ENCODE measurements around the gene CCDC6. TPM values are rescaled to one million over a fixed set of nuclear protein-coding genes. Genes with fewer than 3 reads are reported as not detected.

The CCDC6 gene
- total RNA-seq, 4 donors from 2014 or later, result 26.6 to 43.3 (median 29.5) TPM

GRCh38 chr10:59803714-59804113, 102.6 kb downstream of the CCDC6 start:
- H3K9me3 ChIP-seq, result no peaks in the 10 kb centered on the region
- H3K4me1 ChIP-seq, result peaks cover 17 to 23% of the 10 kb centered on the region in 2 donors
- peak overlapping the region in 1 of 4 donors; percentile 44 for H3K27ac ChIP-seq
- H3K4me3 ChIP-seq, result no peak overlapping the region
- H3K27me3 ChIP-seq, result no peaks in the 10 kb centered on the region
- TF ChIP-seq CTCF (IDR thresholded peaks at IDR 0.05 in 4 of 5, conservative IDR thresholded peaks at IDR 0.05 in 1 of 5) (no peak), POLR2A (IDR thresholded peaks at IDR 0.05) (no peak)
- in situ Hi-C loops (cut with MboI; ENCODE audit: low sequenced_read_pairs in 4 of 4), result loop anchor here in 3 of 4 donors (10.0 to 25.0 kb wide), 2 partner anchors 179 to 566 kb away; no protein-coding TSS in a partner anchor
- no peak for DNase-seq
- ATAC-seq, result no peak
- peaks cover 0 to 48% of the 10 kb centered on the region in 2 donors for H3K36me3 ChIP-seq
- intact Hi-C loops (cut with DNase I; ENCODE audit: low total_unique reads), result loop anchor here (2.0 kb wide), 1 partner anchor 95 kb away; the partner anchor contains the start of gene SLC16A9

- no peak overlapping the region for H3K27ac ChIP-seq
- H3K9me3 ChIP-seq, result no peaks in the 10 kb centered on the region
- H3K27me3 ChIP-seq, result no peaks in the 10 kb centered on the region
- DNase-seq (no peak), ATAC-seq (no peak)
- intact Hi-C loops (cut with DNase I; ENCODE audit: low total_unique reads) (no loop called here), in situ Hi-C loops (cut with MboI; ENCODE audit: low sequenced_read_pairs in 4 of 4) (loop anchor here in 3 of 4 donors (10.0 to 25.0 kb wide), 2 partner anchors 176 to 564 kb away; no protein-coding TSS in a partner anchor)
- H3K36me3 ChIP-seq, result peaks cover 0 to 34% of the 10 kb centered on the region in 2 donors
- no peak overlapping the region for H3K4me3 ChIP-seq
- H3K4me1 ChIP-seq, result peaks cover 3 to 5% of the 10 kb centered on the region in 2 donors
- TF ChIP-seq POLR2A (IDR thresholded peaks at IDR 0.05) (no peak), CTCF (IDR thresholded peaks at IDR 0.05 in 4 of 5, conservative IDR thresholded peaks at IDR 0.05 in 1 of 5) (no peak)
Measured at GRCh38 chr10:59801171-59801570, 105.2 kb downstream of the CCDC6 start.

- Histone ChIP-seq H3K36me3 (peaks cover 0 to 19% of the 10 kb centered on the region in 2 donors), H3K27me3 (no peaks in the 10 kb centered on the region), H3K4me3 (no peak overlapping the region), H3K27ac (no peak overlapping the region), H3K4me1 (peaks cover 0 to 5% of the 10 kb centered on the region in 2 donors), H3K9me3 (no peaks in the 10 kb centered on the region)
- no peak for TF ChIP-seq POLR2A (IDR thresholded peaks at IDR 0.05)
- no peak for TF ChIP-seq CTCF (IDR thresholded peaks at IDR 0.05 in 4 of 5, conservative IDR thresholded peaks at IDR 0.05 in 1 of 5)
- ATAC-seq, result no peak
- intact Hi-C loops (cut with DNase I; ENCODE audit: low total_unique reads) (no loop called here), in situ Hi-C loops (cut with MboI; ENCODE audit: low sequenced_read_pairs in 4 of 4) (no loop called here)
- no peak for DNase-seq
Measured at GRCh38 chr10:59799421-59799820, 106.9 kb downstream of the CCDC6 start.

GRCh38 chr10:59793919-59794318, 112.4 kb downstream of the CCDC6 start:
- Histone ChIP-seq H3K4me3 (no peak overlapping the region), H3K36me3 (peaks cover 0 to 23% of the 10 kb centered on the region in 2 donors), H3K27ac (no peak overlapping the region), H3K27me3 (no peaks in the 10 kb centered on the region), H3K4me1 (peaks cover 0 to 11% of the 10 kb centered on the region in 2 donors), H3K9me3 (no peaks in the 10 kb centered on the region)
- no peak for ATAC-seq
- DNase-seq, result no peak
- in situ Hi-C loops (cut with MboI; ENCODE audit: low sequenced_read_pairs in 4 of 4), result no loop called here
- intact Hi-C loops (cut with DNase I; ENCODE audit: low total_unique reads), result no loop called here
- no peak for TF ChIP-seq POLR2A (IDR thresholded peaks at IDR 0.05)
- no peak for TF ChIP-seq CTCF (IDR thresholded peaks at IDR 0.05 in 4 of 5, conservative IDR thresholded peaks at IDR 0.05 in 1 of 5)

GRCh38 chr10:59792812-59793211, 113.5 kb downstream of the CCDC6 start:
- TF ChIP-seq CTCF (IDR thresholded peaks at IDR 0.05 in 4 of 5, conservative IDR thresholded peaks at IDR 0.05 in 1 of 5), result no peak
- TF ChIP-seq POLR2A (IDR thresholded peaks at IDR 0.05), result no peak
- no peak overlapping the region for H3K4me3 ChIP-seq
- peaks cover 0 to 23% of the 10 kb centered on the region in 2 donors for H3K36me3 ChIP-seq
- no peak for ATAC-seq
- H3K9me3 ChIP-seq, result no peaks in the 10 kb centered on the region
- H3K27ac ChIP-seq, result no peak overlapping the region
- H3K4me1 ChIP-seq, result peaks cover 0 to 11% of the 10 kb centered on the region in 2 donors
- H3K27me3 ChIP-seq, result no peaks in the 10 kb centered on the region
- no peak for DNase-seq
- intact Hi-C loops (cut with DNase I; ENCODE audit: low total_unique reads), result no loop called here
- in situ Hi-C loops (cut with MboI; ENCODE audit: low sequenced_read_pairs in 4 of 4), result no loop called here

Measured in gastrocnemius medialis (tissue), 4 donors.